ENCODE measurements around the gene CIDEB. TPM values are rescaled to one million over a fixed set of nuclear protein-coding genes. Genes with fewer than 3 reads are reported as not detected.

The CIDEB gene
- total RNA-seq, 1 experiment from 2014 or later = not detected

DNA sequence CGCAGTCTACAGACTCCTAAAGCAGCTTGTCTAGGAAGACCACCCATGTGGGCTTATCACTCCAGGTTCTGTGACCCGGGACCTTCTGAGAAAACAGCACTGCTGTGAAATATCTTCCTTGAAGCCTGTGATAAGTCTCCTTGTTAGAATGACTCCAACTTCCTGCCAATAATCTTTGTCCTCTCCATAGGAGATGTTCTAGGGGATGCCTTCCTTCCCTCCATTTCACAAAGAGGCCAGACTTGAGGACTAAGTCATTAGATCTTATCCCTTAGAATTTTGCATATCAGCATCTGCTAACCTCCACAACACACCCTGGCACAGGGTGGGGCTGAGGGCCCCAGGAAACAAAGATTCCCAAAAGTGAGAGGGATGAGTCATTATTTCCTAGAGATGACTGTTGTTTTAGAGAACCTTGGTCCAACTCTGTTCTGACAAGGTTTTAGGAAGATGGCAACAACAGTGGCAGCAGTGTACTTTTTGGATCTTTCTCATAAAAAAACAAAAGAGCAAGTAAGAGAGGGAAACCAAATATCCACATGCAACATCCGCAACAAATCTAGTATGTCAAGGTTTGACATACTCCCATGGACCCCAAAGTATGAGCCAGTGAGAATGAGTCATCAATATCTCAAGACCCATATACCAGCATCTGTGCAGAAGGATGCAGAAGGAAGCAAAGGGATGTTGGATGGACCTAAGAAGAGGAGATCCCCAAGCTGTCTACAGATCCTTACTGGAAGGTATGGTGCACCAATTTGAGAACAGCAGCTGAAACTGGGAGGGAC lies 9.6 kb upstream of the CIDEB start:
- no peak for DNase-seq
- Histone ChIP-seq H3K27ac (no peak overlapping the region), H3K4me2 (no peak overlapping the region)

DNA sequence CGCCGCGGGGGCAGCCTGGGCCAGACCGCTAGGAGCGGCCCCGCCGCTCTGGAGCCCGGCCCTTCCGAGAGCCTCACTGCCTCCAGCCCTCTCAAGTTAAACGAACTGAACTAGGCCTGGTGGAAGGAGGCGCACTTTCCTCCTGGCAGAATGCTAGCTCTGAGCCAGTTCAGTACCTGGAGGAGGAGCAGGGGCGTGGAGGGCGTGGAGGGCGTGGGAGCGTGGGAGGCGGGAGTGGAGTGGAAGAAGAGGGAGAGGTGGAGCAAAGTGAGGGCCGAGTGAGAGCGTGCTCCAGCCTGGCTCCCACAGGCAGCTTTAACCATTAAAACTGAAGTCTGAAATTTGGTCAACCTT lies 8.8 kb upstream of the CIDEB start:
- Histone ChIP-seq H3K4me1 (replicated peaks; ENCODE audit: insufficient read depth) (no peaks in the 10 kb centered on the region), H2AFZ (no peak overlapping the region), H3K27me3 (ENCODE audit: insufficient read depth, low read depth) (no peaks in the 10 kb centered on the region), H3K4me3 (no peak overlapping the region), H3K9me3 (ENCODE audit: insufficient read depth, low read depth) (no peaks in the 10 kb centered on the region), H3F3A (ENCODE audit: insufficient read depth, low read depth) (no peaks in the 10 kb centered on the region; the same call in 1 of the 2 replicates), H3K79me2 (ENCODE audit: low read depth) (no peaks in the 10 kb centered on the region), H3K9me2 (ENCODE audit: insufficient read depth) (no peaks in the 10 kb centered on the region), H3K27ac (no peak overlapping the region), H3K36me3 (ENCODE audit: low read depth) (no peaks in the 10 kb centered on the region), H4K20me1 (ENCODE audit: insufficient read depth) (no peaks in the 10 kb centered on the region), H3K4me2 (no peak overlapping the region)
- CTCF ChIA-PET = no interaction called here
- TF ChIP-seq EZH2 (IDR thresholded peaks at IDR 0.05; ENCODE audit: low read depth) = no peak
- TF ChIP-seq, protein P1, sequence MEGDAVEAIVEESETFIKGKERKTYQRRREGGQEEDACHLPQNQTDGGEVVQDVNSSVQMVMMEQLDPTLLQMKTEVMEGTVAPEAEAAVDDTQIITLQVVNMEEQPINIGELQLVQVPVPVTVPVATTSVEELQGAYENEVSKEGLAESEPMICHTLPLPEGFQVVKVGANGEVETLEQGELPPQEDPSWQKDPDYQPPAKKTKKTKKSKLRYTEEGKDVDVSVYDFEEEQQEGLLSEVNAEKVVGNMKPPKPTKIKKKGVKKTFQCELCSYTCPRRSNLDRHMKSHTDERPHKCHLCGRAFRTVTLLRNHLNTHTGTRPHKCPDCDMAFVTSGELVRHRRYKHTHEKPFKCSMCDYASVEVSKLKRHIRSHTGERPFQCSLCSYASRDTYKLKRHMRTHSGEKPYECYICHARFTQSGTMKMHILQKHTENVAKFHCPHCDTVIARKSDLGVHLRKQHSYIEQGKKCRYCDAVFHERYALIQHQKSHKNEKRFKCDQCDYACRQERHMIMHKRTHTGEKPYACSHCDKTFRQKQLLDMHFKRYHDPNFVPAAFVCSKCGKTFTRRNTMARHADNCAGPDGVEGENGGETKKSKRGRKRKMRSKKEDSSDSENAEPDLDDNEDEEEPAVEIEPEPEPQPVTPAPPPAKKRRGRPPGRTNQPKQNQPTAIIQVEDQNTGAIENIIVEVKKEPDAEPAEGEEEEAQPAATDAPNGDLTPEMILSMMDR (conservative IDR thresholded peaks at IDR 0.05) = no peak
- POLR2A ChIA-PET (ENCODE audit: unreplicated experiment) = no interaction called here
- intact Hi-C loops (cut with micrococcal nuclease; ENCODE audit: unreplicated experiment) = no loop called here
- DNase-seq = no peak
- BruUV-seq (replicated peaks) = no TSS peak

More for the DNA sequence above, 9.6 kb upstream of the CIDEB start:
- no peak overlapping the region for H3K4me3 ChIP-seq
- H3K9me3 ChIP-seq (ENCODE audit: insufficient read depth, low read depth) = no peaks in the 10 kb centered on the region
- H3K9me2 ChIP-seq (ENCODE audit: insufficient read depth) = no peaks in the 10 kb centered on the region
- no peaks in the 10 kb centered on the region for H4K20me1 ChIP-seq (ENCODE audit: insufficient read depth)
- POLR2A ChIA-PET (ENCODE audit: unreplicated experiment) = no interaction called here
- intact Hi-C loops (cut with micrococcal nuclease; ENCODE audit: unreplicated experiment) = no loop called here
- H3K79me2 ChIP-seq (ENCODE audit: low read depth) = no peaks in the 10 kb centered on the region
- CTCF ChIA-PET = no interaction called here
- H2AFZ ChIP-seq = no peak overlapping the region
- BruUV-seq (replicated peaks) = no TSS peak
- TF ChIP-seq EZH2 (IDR thresholded peaks at IDR 0.05; ENCODE audit: low read depth) = no peak
- TF ChIP-seq, protein P1 (conservative IDR thresholded peaks at IDR 0.05) = no peak
- no peaks in the 10 kb centered on the region for H3K27me3 ChIP-seq (ENCODE audit: insufficient read depth, low read depth)
- no peaks in the 10 kb centered on the region for H3K4me1 ChIP-seq (replicated peaks; ENCODE audit: insufficient read depth)
- H3F3A ChIP-seq (ENCODE audit: insufficient read depth, low read depth) = no peaks in the 10 kb centered on the region; the same call in 1 of the 2 replicates
- H3K36me3 ChIP-seq (ENCODE audit: low read depth) = no peaks in the 10 kb centered on the region

DNA sequence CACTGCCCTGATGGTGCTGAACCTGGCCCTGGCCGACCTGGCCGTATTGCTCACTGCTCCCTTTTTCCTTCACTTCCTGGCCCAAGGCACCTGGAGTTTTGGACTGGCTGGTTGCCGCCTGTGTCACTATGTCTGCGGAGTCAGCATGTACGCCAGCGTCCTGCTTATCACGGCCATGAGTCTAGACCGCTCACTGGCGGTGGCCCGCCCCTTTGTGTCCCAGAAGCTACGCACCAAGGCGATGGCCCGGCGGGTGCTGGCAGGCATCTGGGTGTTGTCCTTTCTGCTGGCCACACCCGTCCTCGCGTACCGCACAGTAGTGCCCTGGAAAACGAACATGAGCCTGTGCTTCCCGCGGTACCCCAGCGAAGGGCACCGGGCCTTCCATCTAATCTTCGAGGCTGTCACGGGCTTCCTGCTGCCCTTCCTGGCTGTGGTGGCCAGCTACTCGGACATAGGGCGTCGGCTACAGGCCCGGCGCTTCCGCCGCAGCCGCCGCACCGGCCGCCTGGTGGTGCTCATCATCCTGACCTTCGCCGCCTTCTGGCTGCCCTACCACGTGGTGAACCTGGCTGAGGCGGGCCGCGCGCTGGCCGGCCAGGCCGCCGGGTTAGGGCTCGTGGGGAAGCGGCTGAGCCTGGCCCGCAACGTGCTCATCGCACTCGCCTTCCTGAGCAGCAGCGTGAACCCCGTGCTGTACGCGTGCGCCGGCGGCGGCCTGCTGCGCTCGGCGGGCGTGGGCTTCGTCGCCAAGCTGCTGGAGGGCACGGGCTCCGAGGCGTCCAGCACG lies 8.2 kb upstream of the CIDEB start:
- no peak overlapping the region for H2AFZ ChIP-seq

More for the DNA sequence above, 8.2 kb upstream of the CIDEB start:
- Histone ChIP-seq H3K9me3 (ENCODE audit: insufficient read depth, low read depth) (no peaks in the 10 kb centered on the region), H3F3A (ENCODE audit: insufficient read depth, low read depth) (no peaks in the 10 kb centered on the region; the same call in 1 of the 2 replicates), H3K27me3 (ENCODE audit: insufficient read depth, low read depth) (no peaks in the 10 kb centered on the region), H3K9me2 (ENCODE audit: insufficient read depth) (no peaks in the 10 kb centered on the region), H3K4me3 (no peak overlapping the region), H3K27ac (no peak overlapping the region), H3K4me2 (no peak overlapping the region), H3K4me1 (replicated peaks; ENCODE audit: insufficient read depth) (no peaks in the 10 kb centered on the region), H3K36me3 (ENCODE audit: low read depth) (no peaks in the 10 kb centered on the region), H3K79me2 (ENCODE audit: low read depth) (no peaks in the 10 kb centered on the region), H4K20me1 (ENCODE audit: insufficient read depth) (no peaks in the 10 kb centered on the region)
- no TSS peak for BruUV-seq (replicated peaks)
- TF ChIP-seq EZH2 (IDR thresholded peaks at IDR 0.05; ENCODE audit: low read depth) = no peak
- TF ChIP-seq, protein P1 (conservative IDR thresholded peaks at IDR 0.05) = no peak
- CTCF ChIA-PET = no interaction called here
- DNase-seq = no peak
- POLR2A ChIA-PET (ENCODE audit: unreplicated experiment) = no interaction called here
- intact Hi-C loops (cut with micrococcal nuclease; ENCODE audit: unreplicated experiment) = no loop called here

Measured in PC-9 (cell line).